Liver (tissue), 3 donors: Measurements from ENCODE around the gene LYSMD1.

Source experiments
- ATF3 ChIP-seq: IDR thresholded peaks from 2 replicates; pipeline ENCODE4 v1.6.1; 2016; ENCODE audit warnings: antibody characterized with exemption
- FOXA1 ChIP-seq: IDR thresholded peaks from 2 replicates; pipeline ENCODE4 v1.6.1; 2016; ENCODE audit warnings: antibody characterized with exemption
- GABPA ChIP-seq, 2 donors: IDR thresholded peaks in 1 of 2; conservative IDR thresholded peaks in 1 of 2; 2 replicates each; pipeline ENCODE4 v1.6.1; 2016; ENCODE audit warnings: antibody characterized with exemption in 2 of 2, mild to moderate bottlenecking in 1 of 2, moderate library complexity in 1 of 2
- JUND ChIP-seq, 2 donors: IDR thresholded peaks; 2 replicates each; pipeline ENCODE4 v1.6.1; 2016; ENCODE audit warnings: antibody characterized with exemption in 2 of 2
- MAX ChIP-seq: IDR thresholded peaks from 2 replicates; pipeline ENCODE4 v1.6.1; 2016; ENCODE audit warnings: antibody characterized with exemption
- NR2F2 ChIP-seq: IDR thresholded peaks from 2 replicates; pipeline ENCODE4 v1.6.1; 2016; ENCODE audit warnings: antibody characterized with exemption
- RAD21 ChIP-seq, 2 donors: IDR thresholded peaks; 2 replicates each; pipeline ENCODE4 v1.6.1; 2016; ENCODE audit warnings: antibody characterized with exemption in 2 of 2, mild to moderate bottlenecking in 2 of 2
- SP1 ChIP-seq: IDR thresholded peaks from 2 replicates; pipeline ENCODE4 v1.6.1; 2018; ENCODE audit warnings: antibody characterized with exemption, mild to moderate bottlenecking
- TAF1 ChIP-seq: conservative IDR thresholded peaks from 2 replicates; pipeline ENCODE4 v1.6.1; 2016; ENCODE audit warnings: antibody characterized with exemption, mild to moderate bottlenecking
- YY1 ChIP-seq: IDR thresholded peaks from 2 replicates; pipeline ENCODE4 v1.6.1; 2016; ENCODE audit warnings: antibody characterized with exemption, mild to moderate bottlenecking
- TF ChIP-seq, protein P1 (sequence below): IDR thresholded peaks from 2 replicates; pipeline ENCODE4 v1.6.1; 2016; ENCODE audit warnings: antibody characterized with exemption
- TF ChIP-seq, protein P2 (sequence below): fragments of 150-350 bp; IDR thresholded peaks from 2 replicates; pipeline ENCODE4 v1.5.1; 2017; ENCODE audit warnings: improper control_type of control experiment, low read depth, low read length; ENCODE audit not compliant: missing input control
- TF ChIP-seq, protein P3 (sequence below): IDR thresholded peaks from 2 replicates; pipeline ENCODE4 v1.6.1; 2016; ENCODE audit warnings: antibody characterized with exemption, mild to moderate bottlenecking
- donor health status: healthy.
- donor health status: healthy.

DNA sequence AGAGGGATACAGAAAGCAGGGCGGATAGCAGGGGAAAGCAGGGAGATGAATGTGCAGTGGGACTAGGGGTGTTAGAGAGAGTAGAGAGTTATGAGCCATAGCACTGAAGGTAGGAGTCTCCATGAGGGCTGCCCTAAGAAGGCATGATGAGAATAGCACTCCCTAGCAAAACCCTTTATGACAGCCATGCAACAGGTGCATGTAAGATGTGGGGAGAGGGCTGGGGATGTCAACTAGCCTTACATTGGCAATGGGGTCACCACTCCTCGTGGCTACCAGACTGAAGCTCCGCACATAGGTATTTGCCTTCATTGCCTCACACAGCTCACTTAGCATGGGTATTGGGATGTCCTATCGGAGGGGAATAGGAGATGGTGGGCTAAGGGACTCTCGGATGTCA is 5.5 kb upstream of the LYSMD1 start:
- TF ChIP-seq, protein P1, sequence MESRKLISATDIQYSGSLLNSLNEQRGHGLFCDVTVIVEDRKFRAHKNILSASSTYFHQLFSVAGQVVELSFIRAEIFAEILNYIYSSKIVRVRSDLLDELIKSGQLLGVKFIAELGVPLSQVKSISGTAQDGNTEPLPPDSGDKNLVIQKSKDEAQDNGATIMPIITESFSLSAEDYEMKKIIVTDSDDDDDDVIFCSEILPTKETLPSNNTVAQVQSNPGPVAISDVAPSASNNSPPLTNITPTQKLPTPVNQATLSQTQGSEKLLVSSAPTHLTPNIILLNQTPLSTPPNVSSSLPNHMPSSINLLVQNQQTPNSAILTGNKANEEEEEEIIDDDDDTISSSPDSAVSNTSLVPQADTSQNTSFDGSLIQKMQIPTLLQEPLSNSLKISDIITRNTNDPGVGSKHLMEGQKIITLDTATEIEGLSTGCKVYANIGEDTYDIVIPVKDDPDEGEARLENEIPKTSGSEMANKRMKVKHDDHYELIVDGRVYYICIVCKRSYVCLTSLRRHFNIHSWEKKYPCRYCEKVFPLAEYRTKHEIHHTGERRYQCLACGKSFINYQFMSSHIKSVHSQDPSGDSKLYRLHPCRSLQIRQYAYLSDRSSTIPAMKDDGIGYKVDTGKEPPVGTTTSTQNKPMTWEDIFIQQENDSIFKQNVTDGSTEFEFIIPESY, result no peak
- TF ChIP-seq, protein P2, sequence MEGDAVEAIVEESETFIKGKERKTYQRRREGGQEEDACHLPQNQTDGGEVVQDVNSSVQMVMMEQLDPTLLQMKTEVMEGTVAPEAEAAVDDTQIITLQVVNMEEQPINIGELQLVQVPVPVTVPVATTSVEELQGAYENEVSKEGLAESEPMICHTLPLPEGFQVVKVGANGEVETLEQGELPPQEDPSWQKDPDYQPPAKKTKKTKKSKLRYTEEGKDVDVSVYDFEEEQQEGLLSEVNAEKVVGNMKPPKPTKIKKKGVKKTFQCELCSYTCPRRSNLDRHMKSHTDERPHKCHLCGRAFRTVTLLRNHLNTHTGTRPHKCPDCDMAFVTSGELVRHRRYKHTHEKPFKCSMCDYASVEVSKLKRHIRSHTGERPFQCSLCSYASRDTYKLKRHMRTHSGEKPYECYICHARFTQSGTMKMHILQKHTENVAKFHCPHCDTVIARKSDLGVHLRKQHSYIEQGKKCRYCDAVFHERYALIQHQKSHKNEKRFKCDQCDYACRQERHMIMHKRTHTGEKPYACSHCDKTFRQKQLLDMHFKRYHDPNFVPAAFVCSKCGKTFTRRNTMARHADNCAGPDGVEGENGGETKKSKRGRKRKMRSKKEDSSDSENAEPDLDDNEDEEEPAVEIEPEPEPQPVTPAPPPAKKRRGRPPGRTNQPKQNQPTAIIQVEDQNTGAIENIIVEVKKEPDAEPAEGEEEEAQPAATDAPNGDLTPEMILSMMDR, result no peak
- TF ChIP-seq GABPA (IDR thresholded peaks at IDR 0.05 in 1 of 2, conservative IDR thresholded peaks at IDR 0.05 in 1 of 2) (no peak), TAF1 (no peak), MAX (no peak), JUND (IDR thresholded peaks at IDR 0.05) (no peak), FOXA1 (no peak), RAD21 (IDR thresholded peaks at IDR 0.05) (no peak), YY1 (no peak), NR2F2 (no peak), ATF3 (no peak), SP1 (no peak)
- TF ChIP-seq, protein P3, sequence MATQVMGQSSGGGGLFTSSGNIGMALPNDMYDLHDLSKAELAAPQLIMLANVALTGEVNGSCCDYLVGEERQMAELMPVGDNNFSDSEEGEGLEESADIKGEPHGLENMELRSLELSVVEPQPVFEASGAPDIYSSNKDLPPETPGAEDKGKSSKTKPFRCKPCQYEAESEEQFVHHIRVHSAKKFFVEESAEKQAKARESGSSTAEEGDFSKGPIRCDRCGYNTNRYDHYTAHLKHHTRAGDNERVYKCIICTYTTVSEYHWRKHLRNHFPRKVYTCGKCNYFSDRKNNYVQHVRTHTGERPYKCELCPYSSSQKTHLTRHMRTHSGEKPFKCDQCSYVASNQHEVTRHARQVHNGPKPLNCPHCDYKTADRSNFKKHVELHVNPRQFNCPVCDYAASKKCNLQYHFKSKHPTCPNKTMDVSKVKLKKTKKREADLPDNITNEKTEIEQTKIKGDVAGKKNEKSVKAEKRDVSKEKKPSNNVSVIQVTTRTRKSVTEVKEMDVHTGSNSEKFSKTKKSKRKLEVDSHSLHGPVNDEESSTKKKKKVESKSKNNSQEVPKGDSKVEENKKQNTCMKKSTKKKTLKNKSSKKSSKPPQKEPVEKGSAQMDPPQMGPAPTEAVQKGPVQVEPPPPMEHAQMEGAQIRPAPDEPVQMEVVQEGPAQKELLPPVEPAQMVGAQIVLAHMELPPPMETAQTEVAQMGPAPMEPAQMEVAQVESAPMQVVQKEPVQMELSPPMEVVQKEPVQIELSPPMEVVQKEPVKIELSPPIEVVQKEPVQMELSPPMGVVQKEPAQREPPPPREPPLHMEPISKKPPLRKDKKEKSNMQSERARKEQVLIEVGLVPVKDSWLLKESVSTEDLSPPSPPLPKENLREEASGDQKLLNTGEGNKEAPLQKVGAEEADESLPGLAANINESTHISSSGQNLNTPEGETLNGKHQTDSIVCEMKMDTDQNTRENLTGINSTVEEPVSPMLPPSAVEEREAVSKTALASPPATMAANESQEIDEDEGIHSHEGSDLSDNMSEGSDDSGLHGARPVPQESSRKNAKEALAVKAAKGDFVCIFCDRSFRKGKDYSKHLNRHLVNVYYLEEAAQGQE, result no peak
